ENCODE results near the gene DGKI. TPM values are rescaled to one million over a fixed set of nuclear protein-coding genes. Genes with fewer than 3 reads are reported as not detected.

The DGKI gene
- total and polyA plus RNA-seq, 9 of the 15 experiments (the other 6 are each of a cell fraction or from before 2014, with no cell fraction given) = 0.11 to 0.54 (median 0.15) TPM; not detected in 5

- H3K4me1 ChIP-seq (replicated peaks in 1 of 2; ENCODE audit: control insufficient read depth in 2 of 2, insufficient read depth in 2 of 2, low read length in 2 of 2) = no peaks in the 10 kb centered on the region
- no peak overlapping the region for H3K4me2 ChIP-seq (ENCODE audit: insufficient read depth, low read length)
- in situ Hi-C loops (cut with MboI) (no loop called here), intact Hi-C loops (cut with micrococcal nuclease) (no loop called here)
- no peak overlapping the region for H3K9ac ChIP-seq (ENCODE audit: insufficient read depth in 1 of 2, low read depth in 2 of 2, low read length in 2 of 2)
- no peaks in the 10 kb centered on the region for H3K9me1 ChIP-seq (ENCODE audit: control insufficient read depth, insufficient read depth, low read length)
- 2% methylated on average over 8 of the region's 8 CpGs for WGBS (ENCODE audit: insufficient coverage, low coverage, missing lambda C conversion rate)
- H4K20me1 ChIP-seq (replicated peaks; ENCODE audit: control insufficient read depth, insufficient read depth, low read length) = no peaks in the 10 kb centered on the region
- H3K27me3 ChIP-seq (ENCODE audit: control insufficient read depth in 2 of 2, insufficient read depth in 2 of 2, low read length in 2 of 2) = no peaks in the 10 kb centered on the region
- no peak for ATAC-seq
- ChIA-PET POLR2A (no interaction called here), CTCF (ENCODE audit: low intra/inter-chr PET ratio) (no interaction called here)
- H3K27ac ChIP-seq (ENCODE audit: extremely low read depth, low read depth, low read length) = no peak overlapping the region
- H3K36me3 ChIP-seq (ENCODE audit: control insufficient read depth, insufficient read depth, low read length) = no peaks in the 10 kb centered on the region
- H2AFZ ChIP-seq (ENCODE audit: low read depth, low read length) = no peak overlapping the region
- no peaks in the 10 kb centered on the region for H3K9me3 ChIP-seq (replicated peaks; ENCODE audit: control insufficient read depth, insufficient read depth, low read depth, low read length)
- no peak for DNase-seq (ENCODE audit: extremely low read depth in 1 of 4, low spot score in 3 of 4)
- H3K4me3 ChIP-seq = no peak overlapping the region
- H3K79me2 ChIP-seq (ENCODE audit: control insufficient read depth, insufficient read depth, low read length) = no peaks in the 10 kb centered on the region
- TF ChIP-seq MITF (IDR thresholded peaks at IDR 0.05) (no peak), LCOR (CRISPR knock-in tag; IDR thresholded peaks at IDR 0.05) (no peak), MEF2A (IDR thresholded peaks at IDR 0.05; ENCODE audit: control insufficient read depth, low read depth, low read length) (no peak), ZMIZ1 (IDR thresholded peaks at IDR 0.05; ENCODE audit: low read depth in 2 of 2, low read length in 2 of 2) (no peak), CREB3 (tag; conservative IDR thresholded peaks at IDR 0.05; ENCODE audit: low read depth) (no peak), E2F6 (IDR thresholded peaks at IDR 0.05; ENCODE audit: borderline replicate concordance in 1 of 2, extremely low read depth in 1 of 2, insufficient read depth in 1 of 2, insufficient read length in 1 of 2, low read depth in 1 of 2, low read length in 1 of 2, poor library complexity in 1 of 2, severe bottlenecking in 1 of 2) (no peak), SMAD3 (CRISPR knock-in tag; conservative IDR thresholded peaks at IDR 0.05) (no peak), BRCA1 (IDR thresholded peaks at IDR 0.05) (no peak), BRCA1 (CRISPR knock-in tag; IDR thresholded peaks at IDR 0.05) (no peak), ELK3 (CRISPR knock-in tag; IDR thresholded peaks at IDR 0.05) (no peak), ZNF717 (CRISPR knock-in tag; IDR thresholded peaks at IDR 0.05) (no peak)
- no peak for FAIRE-seq
- no TSS peak for BruUV-seq (replicated peaks)
Measured at GRCh38 chr7:137684776-137685175, 162.0 kb downstream of the DGKI start.
